Activated CD8-positive, alpha-beta memory T cell treated with anti-CD3 and anti-CD28 coated beads, Interleukin-2, amount 50 U/mL, for 24 hours (primary cell): ENCODE data around the gene HPCAL1.
"Not testable (repeated sequence)": the region's sequence is repeated elsewhere in the genome, so short reads cannot be mapped to it uniquely, and the experiment has no call there.

Experiments
- DNase-seq: peaks from one replicate; pipeline ENCODE4 v3.0.0-alpha.2; 2020; ENCODE audit errors: extremely low read depth

The HPCAL1 gene

GRCh38 chr2:10284108-10284870 is 18.4 kb upstream of the HPCAL1 start:
- no peak for DNase-seq

- DNase-seq, result no peak
These were observed 17.5 kb upstream of the HPCAL1 start for GRCh38 chr2:10285191-10285555.

GRCh38 chr2:10285556-10286198 is 17.0 kb upstream of the HPCAL1 start:
- DNase-seq, result no peak

- DNase-seq, result no peak
These were observed 16.3 kb upstream of the HPCAL1 start for GRCh38 chr2:10286216-10287037.

- DNase-seq, result no peak
These were observed 14.9 kb upstream of the HPCAL1 start for GRCh38 chr2:10287761-10288160.

- no peak for DNase-seq
These were observed 14.1 kb upstream of the HPCAL1 start for GRCh38 chr2:10288606-10289005.

GRCh38 chr2:10289352-10289751 is 13.4 kb upstream of the HPCAL1 start:
- DNase-seq, result no peak

GRCh38 chr2:10289891-10290290 is 12.8 kb upstream of the HPCAL1 start:
- no peak for DNase-seq

- DNase-seq, result not testable (repeated sequence)
These were observed 11.3 kb upstream of the HPCAL1 start for GRCh38 chr2:10291376-10291775.

- no peak for DNase-seq
These were observed 10.7 kb upstream of the HPCAL1 start for GRCh38 chr2:10292033-10292432.

- no peak for DNase-seq
These were observed 9.1 kb upstream of the HPCAL1 start for GRCh38 chr2:10293603-10294002.

GRCh38 chr2:10294077-10294476 is 8.6 kb upstream of the HPCAL1 start:
- DNase-seq, result no peak

- DNase-seq, result not testable (repeated sequence)
These were observed 7.1 kb upstream of the HPCAL1 start for GRCh38 chr2:10295649-10296048.

- no peak for DNase-seq
These were observed 6.6 kb upstream of the HPCAL1 start for GRCh38 chr2:10296142-10296541.

GRCh38 chr2:10297191-10297830 is 5.4 kb upstream of the HPCAL1 start:
- DNase-seq, result no peak

GRCh38 chr2:10297959-10298531 is 4.7 kb upstream of the HPCAL1 start:
- DNase-seq, result no peak

- not testable (repeated sequence) for DNase-seq
These were observed 3.9 kb upstream of the HPCAL1 start for GRCh38 chr2:10298777-10299176.

- no peak for DNase-seq
These were observed 2.3 kb upstream of the HPCAL1 start for GRCh38 chr2:10300328-10300920.

GRCh38 chr2:10300997-10301940 is 1.4 kb upstream of the HPCAL1 start:
- DNase-seq, result no peak

GRCh38 chr2:10301941-10302478 is 694 bp upstream of the HPCAL1 start:
- no peak for DNase-seq
